Endothelial cell (in vitro differentiated cells): ENCODE measurements around the gene CTSA. TPM values are rescaled to one million over a fixed set of nuclear protein-coding genes. Genes with fewer than 3 reads are reported as not detected.
"Not testable (repeated sequence)": the region's sequence is repeated elsewhere in the genome, so short reads cannot be mapped to it uniquely, and the experiment has no call there.

Experiments used
- DNase-seq: peaks from one replicate; pipeline ENCODE4 v3.0.0; 2021; ENCODE audit warnings: low spot score
- H3K27ac Mint-ChIP-seq: one replicate; pipeline ENCODE4 v1.8.0; 2021; ENCODE audit warnings: mixed read lengths, inconsistent platforms; ENCODE audit not compliant: unreplicated experiment
- H3K27me3 Mint-ChIP-seq: one replicate; pipeline ENCODE4 v1.8.0; 2021; ENCODE audit warnings: mild to moderate bottlenecking, moderate library complexity, mixed read lengths, inconsistent platforms; ENCODE audit not compliant: unreplicated experiment
- H3K36me3 Mint-ChIP-seq: one replicate; pipeline ENCODE4 v1.8.0; 2021; ENCODE audit warnings: mild to moderate bottlenecking, low read depth, mixed read lengths, inconsistent platforms; ENCODE audit not compliant: unreplicated experiment
- H3K4me1 Mint-ChIP-seq: one replicate; pipeline ENCODE4 v1.8.0; 2021; ENCODE audit warnings: mild to moderate bottlenecking, mixed read lengths, inconsistent platforms; ENCODE audit not compliant: unreplicated experiment
- H3K4me3 Mint-ChIP-seq: one replicate; pipeline ENCODE4 v1.8.0; 2021; ENCODE audit warnings: mild to moderate bottlenecking, mixed read lengths, inconsistent platforms; ENCODE audit not compliant: unreplicated experiment
- H3K9me3 Mint-ChIP-seq: one replicate; pipeline ENCODE4 v1.8.0; 2021; ENCODE audit warnings: mixed read lengths, inconsistent platforms; ENCODE audit not compliant: unreplicated experiment
- total RNA-seq: library from RNA; stranded (reverse); fragmentation: NEBNext Ultra II Directional; extraction: Animal tissue kit (Norgen Biotek cat#: 25700); gene quantifications from one replicate; pipeline ENCODE4 v1.2.1, GENCODE V29; 2021; ENCODE audit not compliant: unreplicated experiment
- TF ChIP-seq, protein P1 (sequence below): fragments of 200-600 bp; sonication (generic); IDR thresholded peaks from one replicate; pipeline ENCODE4 v1.5.0; 2021; ENCODE audit warnings: antibody characterized with exemption; ENCODE audit not compliant: unreplicated experiment

The CTSA gene
- total RNA-seq, 1 donor from 2014 or later, result 62.7 TPM

DNA sequence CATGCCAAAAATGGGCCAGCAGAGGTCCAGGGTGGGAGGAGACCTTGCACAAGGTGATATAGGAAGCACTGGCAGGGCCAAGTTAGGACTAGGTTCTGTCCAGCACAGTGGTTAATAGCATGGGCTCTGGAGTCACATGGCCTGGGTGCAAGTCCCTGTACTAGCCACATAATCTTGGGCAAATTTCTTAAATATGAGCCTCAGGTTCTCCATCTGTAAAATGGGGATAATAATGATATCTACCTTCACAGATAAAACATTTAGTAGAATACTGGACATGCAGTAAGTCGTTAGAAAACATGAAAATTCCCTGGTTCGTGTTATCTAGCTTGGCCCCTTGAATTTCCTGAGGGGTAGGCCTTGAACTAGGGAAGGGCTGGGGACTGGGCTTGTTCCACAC, 6.2 kb downstream of the CTSA start:
- H3K9me3 Mint-ChIP-seq, result no peaks in the 10 kb centered on the region
- H3K4me1 Mint-ChIP-seq, result peaks cover 4% of the 10 kb centered on the region
- H3K4me3 Mint-ChIP-seq, result no peak overlapping the region
- DNase-seq, result no peak
- H3K27ac Mint-ChIP-seq, result no peak overlapping the region
- H3K27me3 Mint-ChIP-seq, result peaks cover 9% of the 10 kb centered on the region
- TF ChIP-seq, protein P1, sequence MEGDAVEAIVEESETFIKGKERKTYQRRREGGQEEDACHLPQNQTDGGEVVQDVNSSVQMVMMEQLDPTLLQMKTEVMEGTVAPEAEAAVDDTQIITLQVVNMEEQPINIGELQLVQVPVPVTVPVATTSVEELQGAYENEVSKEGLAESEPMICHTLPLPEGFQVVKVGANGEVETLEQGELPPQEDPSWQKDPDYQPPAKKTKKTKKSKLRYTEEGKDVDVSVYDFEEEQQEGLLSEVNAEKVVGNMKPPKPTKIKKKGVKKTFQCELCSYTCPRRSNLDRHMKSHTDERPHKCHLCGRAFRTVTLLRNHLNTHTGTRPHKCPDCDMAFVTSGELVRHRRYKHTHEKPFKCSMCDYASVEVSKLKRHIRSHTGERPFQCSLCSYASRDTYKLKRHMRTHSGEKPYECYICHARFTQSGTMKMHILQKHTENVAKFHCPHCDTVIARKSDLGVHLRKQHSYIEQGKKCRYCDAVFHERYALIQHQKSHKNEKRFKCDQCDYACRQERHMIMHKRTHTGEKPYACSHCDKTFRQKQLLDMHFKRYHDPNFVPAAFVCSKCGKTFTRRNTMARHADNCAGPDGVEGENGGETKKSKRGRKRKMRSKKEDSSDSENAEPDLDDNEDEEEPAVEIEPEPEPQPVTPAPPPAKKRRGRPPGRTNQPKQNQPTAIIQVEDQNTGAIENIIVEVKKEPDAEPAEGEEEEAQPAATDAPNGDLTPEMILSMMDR, result no peak
- H3K36me3 Mint-ChIP-seq, result peaks cover 20% of the 10 kb centered on the region

DNA sequence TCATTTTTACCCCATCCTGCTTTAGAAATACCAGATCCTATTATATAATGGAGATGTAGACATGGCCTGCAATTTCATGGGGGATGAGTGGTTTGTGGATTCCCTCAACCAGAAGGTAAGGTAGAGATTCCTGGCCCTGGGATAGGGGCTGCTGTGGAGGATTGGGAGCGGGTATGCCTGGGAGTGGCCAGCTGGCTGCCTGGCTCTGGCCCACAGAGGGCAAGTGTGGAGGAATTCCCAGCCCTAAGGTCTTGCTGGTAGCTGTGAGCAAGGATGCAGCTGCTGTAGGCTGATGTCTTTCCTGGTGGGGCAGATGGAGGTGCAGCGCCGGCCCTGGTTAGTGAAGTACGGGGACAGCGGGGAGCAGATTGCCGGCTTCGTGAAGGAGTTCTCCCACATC, 6.6 kb downstream of the CTSA start:
- Mint-ChIP-seq H3K4me3 (no peak overlapping the region), H3K36me3 (peaks cover 20% of the 10 kb centered on the region), H3K27ac (no peak overlapping the region), H3K9me3 (no peaks in the 10 kb centered on the region), H3K27me3 (peaks cover 6% of the 10 kb centered on the region), H3K4me1 (peaks cover under 1% of the 10 kb centered on the region)
- TF ChIP-seq, protein P1, result no peak
- no peak for DNase-seq

DNA sequence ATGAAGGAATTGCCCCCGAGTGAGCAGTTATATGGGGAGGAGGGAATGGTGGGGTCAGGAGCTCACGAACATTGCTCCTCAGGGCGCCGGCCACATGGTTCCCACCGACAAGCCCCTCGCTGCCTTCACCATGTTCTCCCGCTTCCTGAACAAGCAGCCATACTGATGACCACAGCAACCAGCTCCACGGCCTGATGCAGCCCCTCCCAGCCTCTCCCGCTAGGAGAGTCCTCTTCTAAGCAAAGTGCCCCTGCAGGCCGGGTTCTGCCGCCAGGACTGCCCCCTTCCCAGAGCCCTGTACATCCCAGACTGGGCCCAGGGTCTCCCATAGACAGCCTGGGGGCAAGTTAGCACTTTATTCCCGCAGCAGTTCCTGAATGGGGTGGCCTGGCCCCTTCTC, 7.2 kb downstream of the CTSA start:
- Mint-ChIP-seq H3K9me3 (no peaks in the 10 kb centered on the region), H3K36me3 (peaks cover 20% of the 10 kb centered on the region)

DNA sequence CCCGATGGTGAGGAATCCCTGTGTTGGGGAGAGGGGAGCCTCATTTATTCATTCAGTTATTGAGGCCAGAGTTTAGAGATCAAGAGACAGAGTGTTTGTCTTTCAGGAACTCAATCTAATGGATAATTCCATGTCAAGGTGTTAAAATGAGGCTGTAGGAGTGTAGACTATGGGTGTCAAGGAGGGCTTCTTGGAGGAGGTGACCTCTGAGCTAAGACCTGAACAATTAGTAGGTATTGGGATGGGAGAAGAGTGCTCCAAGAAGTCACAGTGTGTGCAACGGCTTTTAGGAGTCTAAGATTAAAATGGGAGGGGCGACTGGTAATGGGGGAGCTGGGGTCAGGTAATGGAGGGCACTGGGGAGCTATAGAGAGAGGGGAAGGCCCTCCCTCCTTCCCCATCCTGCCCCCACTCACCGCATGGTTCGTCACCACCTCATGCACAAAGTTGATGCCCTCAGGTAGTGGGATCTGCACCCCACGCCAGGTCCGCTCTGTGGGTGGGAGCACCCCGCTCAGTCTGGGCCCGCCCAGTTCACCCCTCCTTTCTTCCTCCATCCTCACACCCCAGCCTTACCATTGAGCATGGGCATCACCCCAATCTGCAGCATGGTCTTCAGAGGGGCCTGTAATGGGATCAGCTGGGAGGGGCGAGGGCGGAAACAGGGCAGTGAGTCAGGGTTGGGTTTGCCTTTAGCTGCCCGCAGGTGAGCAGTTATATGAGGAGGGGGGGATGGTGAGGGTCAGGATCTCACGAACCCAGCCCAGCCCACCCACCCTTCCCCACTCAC, 8.1 kb downstream of the CTSA start:
- Mint-ChIP-seq H3K27ac (no peak overlapping the region), H3K4me3 (peak overlapping the region; percentile 40), H3K36me3 (peaks cover 13% of the 10 kb centered on the region), H3K4me1 (no peaks in the 10 kb centered on the region), H3K9me3 (no peaks in the 10 kb centered on the region), H3K27me3 (peaks cover 1% of the 10 kb centered on the region)
- DNase-seq, result no peak
- TF ChIP-seq, protein P1, result no peak

More for the DNA sequence above, 7.2 kb downstream of the CTSA start:
- H3K27me3 Mint-ChIP-seq, result peaks cover 6% of the 10 kb centered on the region
- H3K4me3 Mint-ChIP-seq, result no peak overlapping the region
- no peaks in the 10 kb centered on the region for H3K4me1 Mint-ChIP-seq
- TF ChIP-seq, protein P1, result no peak
- H3K27ac Mint-ChIP-seq, result no peak overlapping the region
- DNase-seq, result no peak

DNA sequence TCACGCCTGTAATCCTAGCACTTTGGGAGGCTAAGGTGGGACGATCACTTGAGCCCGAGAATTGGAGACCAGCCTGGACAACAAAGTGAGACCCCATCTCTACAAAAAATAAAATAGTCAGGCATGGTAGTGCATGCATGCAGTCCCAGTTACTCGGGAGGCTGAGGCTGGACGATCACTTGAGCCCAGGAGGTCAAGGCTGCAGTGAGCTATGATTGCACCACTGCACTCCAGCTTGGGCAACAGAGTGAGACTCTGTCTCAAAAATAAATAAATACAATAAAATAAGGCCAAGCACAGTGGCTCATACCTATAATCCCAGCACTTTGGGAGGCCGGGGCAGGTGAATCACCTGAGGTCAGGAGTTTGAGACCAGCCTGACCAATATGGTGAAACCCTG, 10.2 kb downstream of the CTSA start:
- H3K36me3 Mint-ChIP-seq, result peaks cover 17% of the 10 kb centered on the region
- not testable (repeated sequence) for DNase-seq, H3K4me3 Mint-ChIP-seq, H3K4me1 Mint-ChIP-seq, H3K9me3 Mint-ChIP-seq, H3K27ac Mint-ChIP-seq, H3K27me3 Mint-ChIP-seq
